Measurements from ENCODE around the gene RPL14. TPM values are rescaled to one million over a fixed set of nuclear protein-coding genes. Genes with fewer than 3 reads are reported as not detected.

Gene RPL14

DNA sequence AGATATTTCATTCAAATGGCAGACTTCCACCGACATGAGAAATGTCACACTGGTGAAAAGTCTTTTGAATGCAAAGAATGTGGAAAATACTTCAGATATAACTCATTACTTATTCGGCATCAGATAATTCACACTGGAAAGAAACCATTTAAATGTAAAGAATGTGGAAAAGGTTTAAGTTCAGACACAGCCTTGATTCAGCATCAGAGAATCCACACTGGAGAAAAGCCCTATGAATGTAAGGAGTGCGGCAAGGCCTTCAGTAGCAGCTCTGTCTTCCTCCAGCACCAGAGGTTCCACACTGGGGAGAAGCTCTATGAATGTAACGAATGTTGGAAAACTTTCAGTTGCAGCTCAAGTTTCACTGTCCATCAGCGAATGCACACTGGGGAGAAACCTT lies 59.1 kb downstream of the RPL14 start:
- Histone ChIP-seq H2BK5ac (ENCODE audit: low read length) (no peak overlapping the region), H3K4ac (ENCODE audit: low read length) (no peak overlapping the region), H2BK15ac (ENCODE audit: low read length) (no peak overlapping the region), H2BK12ac (ENCODE audit: low read length) (no peak overlapping the region), H3K4me2 (ENCODE audit: insufficient read depth, low read length, poor library complexity, severe bottlenecking) (no peak overlapping the region), H3K23ac (ENCODE audit: low read depth, low read length, poor library complexity) (no peak overlapping the region), H2AFZ (ENCODE audit: low read length) (no peak overlapping the region), H3K27ac (replicated peaks; ENCODE audit: low read length) (no peak overlapping the region), H3K9me3 (replicated peaks in 1 of 2; ENCODE audit: control insufficient read depth in 2 of 2, insufficient read depth in 1 of 2, low read depth in 1 of 2, low read length in 2 of 2) (peaks cover 0 to 9% of the 10 kb centered on the region in 2 donors), H3K79me1 (ENCODE audit: low read depth, low read length) (no peaks in the 10 kb centered on the region), H4K8ac (ENCODE audit: low read depth, low read length) (no peak overlapping the region), H3K4me1 (ENCODE audit: control insufficient read depth in 2 of 2, insufficient read depth in 1 of 2, low read depth in 1 of 2, low read length in 2 of 2) (no peaks in the 10 kb centered on the region), H2AK5ac (ENCODE audit: low read depth, low read length) (no peak overlapping the region), H3K9ac (ENCODE audit: low read depth, low read length, poor library complexity) (no peak overlapping the region), H4K91ac (ENCODE audit: low read depth, low read length, poor library complexity) (no peak overlapping the region), H2BK120ac (ENCODE audit: low read depth, low read length) (no peak overlapping the region), H3K14ac (ENCODE audit: low read length) (no peak overlapping the region), H3K4me3 (ENCODE audit: low read length in 2 of 2) (no peak overlapping the region), H3K18ac (ENCODE audit: low read length) (no peak overlapping the region), H3K27me3 (ENCODE audit: control insufficient read depth in 3 of 3, insufficient read depth in 3 of 3, low read depth in 1 of 3, low read length in 3 of 3) (no peaks in the 10 kb centered on the region), H3K36me3 (replicated peaks in 1 of 2; ENCODE audit: control insufficient read depth in 2 of 2, insufficient read depth in 2 of 2, low read length in 2 of 2) (peaks cover 34 to 75% of the 10 kb centered on the region in 2 donors)
- WGBS, 2 donors (ENCODE audit: extremely low coverage in 2 of 2, insufficient read length in 2 of 2, insufficient replicate concordance in 1 of 2): no CpG with 5 or more reads among the region's 5 CpGs
- DNase-seq (ENCODE audit: low spot score): no peak

- no peak overlapping the region for H3K4me3 ChIP-seq (ENCODE audit: low read length in 2 of 2)
- H2BK15ac ChIP-seq (ENCODE audit: low read length): no peak overlapping the region
- no peak overlapping the region for H3K4me2 ChIP-seq (ENCODE audit: insufficient read depth, low read length, poor library complexity, severe bottlenecking)
- H3K18ac ChIP-seq (ENCODE audit: low read length): no peak overlapping the region
- no peak overlapping the region for H3K9ac ChIP-seq (ENCODE audit: low read depth, low read length, poor library complexity)
- no peak overlapping the region for H2BK12ac ChIP-seq (ENCODE audit: low read length)
- H3K4ac ChIP-seq (ENCODE audit: low read length): no peak overlapping the region
- peaks cover 24 to 58% of the 10 kb centered on the region in 2 donors for H3K36me3 ChIP-seq (replicated peaks in 1 of 2; ENCODE audit: control insufficient read depth in 2 of 2, insufficient read depth in 2 of 2, low read length in 2 of 2)
- H3K23ac ChIP-seq (ENCODE audit: low read depth, low read length, poor library complexity): no peak overlapping the region
- H3K79me1 ChIP-seq (ENCODE audit: low read depth, low read length): no peaks in the 10 kb centered on the region
- no peak overlapping the region for H2BK120ac ChIP-seq (ENCODE audit: low read depth, low read length)
- no peaks in the 10 kb centered on the region for H3K4me1 ChIP-seq (ENCODE audit: control insufficient read depth in 2 of 2, insufficient read depth in 1 of 2, low read depth in 1 of 2, low read length in 2 of 2)
- H2AFZ ChIP-seq (ENCODE audit: low read length): no peak overlapping the region
- no peak overlapping the region for H4K8ac ChIP-seq (ENCODE audit: low read depth, low read length)
- WGBS, 2 donors (ENCODE audit: extremely low coverage in 2 of 2, insufficient read length in 2 of 2, insufficient replicate concordance in 1 of 2): no CpG with 5 or more reads among the region's 1 CpG
- H2BK5ac ChIP-seq (ENCODE audit: low read length): no peak overlapping the region
- peaks cover 0 to 9% of the 10 kb centered on the region in 2 donors for H3K9me3 ChIP-seq (replicated peaks in 1 of 2; ENCODE audit: control insufficient read depth in 2 of 2, insufficient read depth in 1 of 2, low read depth in 1 of 2, low read length in 2 of 2)
- no peak overlapping the region for H2AK5ac ChIP-seq (ENCODE audit: low read depth, low read length)
- H3K14ac ChIP-seq (ENCODE audit: low read length): no peak overlapping the region
- H3K27me3 ChIP-seq (ENCODE audit: control insufficient read depth in 3 of 3, insufficient read depth in 3 of 3, low read depth in 1 of 3, low read length in 3 of 3): no peaks in the 10 kb centered on the region
- DNase-seq (ENCODE audit: low spot score): no peak
- H4K91ac ChIP-seq (ENCODE audit: low read depth, low read length, poor library complexity): no peak overlapping the region
- H3K27ac ChIP-seq (replicated peaks; ENCODE audit: low read length): no peak overlapping the region
Observed at GRCh38 chr3:40518067-40518466, 60.9 kb downstream of the RPL14 start.

Small RNA genes within 50 kb of the gene (small RNA-seq; reads per million reads assigned to genes)
- not detected for gene RNU5B-2P (ENCODE audit: insufficient read depth)

Data from neuronal stem cell (in vitro differentiated cells).